ENCODE results near the gene CSNK1E.
"Not testable (repeated sequence)": the region's sequence is repeated elsewhere in the genome, so short reads cannot be mapped to it uniquely, and the experiment has no call there.

CSNK1E gene

GRCh38 chr22:38317122-38317994, at the start of gene CSNK1E:
Gene CSNK1E (minus strand): TSS chr22:38317433. CDS start chr22:38314157, 3,276 bp downstream.
- DNase-seq (ENCODE audit: low read depth in 2 of 2), result peak; percentile 22 to 50

- DNase-seq (ENCODE audit: low read depth in 2 of 2), result not testable (repeated sequence)
Observed at GRCh38 chr22:38365829-38366228, 48.6 kb upstream of the CSNK1E start.

GRCh38 chr22:38365174-38365573, 47.9 kb upstream of the CSNK1E start:
- DNase-seq (ENCODE audit: low read depth in 2 of 2), result not testable (repeated sequence)

GRCh38 chr22:38360560-38360959, 43.3 kb upstream of the CSNK1E start:
- DNase-seq (ENCODE audit: low read depth in 2 of 2), result not testable (repeated sequence)

DNA sequence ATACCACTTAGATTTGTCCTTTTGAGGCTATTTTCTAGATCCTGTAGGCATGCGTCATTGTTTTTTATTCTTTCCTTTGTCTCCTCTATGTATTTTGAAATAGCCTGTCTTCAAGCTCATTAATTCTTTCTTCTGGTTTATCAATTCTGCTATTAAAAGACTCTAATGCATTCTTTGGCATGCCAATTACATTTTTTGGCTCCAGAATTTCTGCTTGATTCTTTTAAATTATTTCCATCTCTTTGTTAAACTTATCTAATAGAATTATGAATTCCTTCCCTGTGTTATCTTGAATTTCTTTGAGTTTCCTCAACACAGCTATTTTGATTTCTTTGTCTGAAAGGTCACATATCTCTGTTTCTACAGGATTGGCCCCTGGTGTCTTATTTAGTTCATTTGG, 42.6 kb upstream of the CSNK1E start:
- DNase-seq (ENCODE audit: low read depth in 2 of 2), result not testable (repeated sequence)

GRCh38 chr22:38357971-38358370, 40.7 kb upstream of the CSNK1E start:
- not testable (repeated sequence) for DNase-seq (ENCODE audit: low read depth in 2 of 2)

DNA sequence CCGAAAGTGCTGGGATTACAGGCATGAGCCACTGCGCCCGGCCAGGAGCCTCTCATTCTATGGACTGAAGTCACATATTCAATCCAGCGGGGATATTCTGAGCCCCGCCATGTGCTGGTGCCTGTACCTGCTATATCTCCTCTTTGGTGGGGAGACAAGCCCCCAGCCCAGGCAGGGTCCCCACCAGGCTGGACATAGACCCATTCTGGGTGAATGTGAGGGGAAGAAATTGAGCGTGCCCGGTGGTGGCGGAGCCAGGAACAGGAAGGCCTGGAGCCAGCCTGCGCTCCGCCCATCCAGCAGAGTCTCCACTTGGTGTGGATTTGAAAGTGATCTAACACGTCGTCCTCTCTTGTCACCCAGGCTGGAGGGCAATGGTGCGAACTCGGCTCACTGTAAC, 38.0 kb upstream of the CSNK1E start:
- no peak for DNase-seq (ENCODE audit: low read depth in 2 of 2)

GRCh38 chr22:38353701-38354100, 36.5 kb upstream of the CSNK1E start:
- no peak for DNase-seq (ENCODE audit: low read depth in 2 of 2)

GRCh38 chr22:38353142-38353629, 36.0 kb upstream of the CSNK1E start:
- DNase-seq (ENCODE audit: low read depth in 2 of 2), result peak; percentile 25 to 67

GRCh38 chr22:38352436-38352835, 35.2 kb upstream of the CSNK1E start:
- DNase-seq (ENCODE audit: low read depth in 2 of 2), result no peak

DNA sequence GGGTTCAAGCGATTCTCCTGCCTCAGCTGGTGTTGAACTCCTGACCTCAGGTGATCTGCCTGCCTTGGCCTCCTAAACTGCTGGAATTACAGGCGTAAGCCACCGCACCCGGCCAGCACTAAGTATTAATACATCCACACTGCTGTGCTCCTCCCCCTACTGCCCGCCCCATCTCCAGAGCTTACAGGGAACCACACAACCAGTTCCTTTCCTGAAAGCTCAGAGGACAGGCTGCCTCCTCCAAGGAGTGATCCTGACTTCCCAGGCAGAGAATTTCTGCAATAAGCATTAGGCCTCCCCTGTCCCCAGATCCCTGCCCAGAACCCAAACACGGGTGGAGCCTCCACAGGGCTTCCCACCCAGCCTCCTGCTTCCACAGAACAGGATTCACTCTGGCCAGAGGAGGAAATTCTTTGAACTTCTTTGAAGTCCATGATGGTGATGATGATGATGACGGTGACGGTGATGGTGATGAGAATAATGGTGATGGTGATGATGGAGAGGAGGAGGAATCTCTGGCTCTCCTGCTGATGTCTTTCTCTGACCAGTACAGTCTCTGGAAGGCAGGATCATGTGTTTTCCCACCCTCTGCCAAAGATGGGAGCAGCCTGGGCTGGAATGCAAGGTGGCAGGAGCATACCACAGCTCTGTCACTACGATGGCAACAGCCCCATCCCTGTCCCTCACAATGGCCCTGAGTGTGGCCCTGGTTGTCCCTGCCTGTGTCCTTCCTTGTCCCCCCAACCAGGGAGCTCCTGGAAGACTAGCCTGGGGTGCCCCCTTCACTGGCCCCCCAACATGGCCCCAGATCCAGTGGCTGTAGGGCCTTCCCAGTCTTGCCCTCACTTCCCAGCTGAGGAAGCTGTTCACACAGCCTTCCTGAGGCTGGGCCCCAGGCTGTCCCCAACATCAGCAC, 33.5 kb upstream of the CSNK1E start:
- DNase-seq (ENCODE audit: low read depth in 2 of 2), result no peak

DNA sequence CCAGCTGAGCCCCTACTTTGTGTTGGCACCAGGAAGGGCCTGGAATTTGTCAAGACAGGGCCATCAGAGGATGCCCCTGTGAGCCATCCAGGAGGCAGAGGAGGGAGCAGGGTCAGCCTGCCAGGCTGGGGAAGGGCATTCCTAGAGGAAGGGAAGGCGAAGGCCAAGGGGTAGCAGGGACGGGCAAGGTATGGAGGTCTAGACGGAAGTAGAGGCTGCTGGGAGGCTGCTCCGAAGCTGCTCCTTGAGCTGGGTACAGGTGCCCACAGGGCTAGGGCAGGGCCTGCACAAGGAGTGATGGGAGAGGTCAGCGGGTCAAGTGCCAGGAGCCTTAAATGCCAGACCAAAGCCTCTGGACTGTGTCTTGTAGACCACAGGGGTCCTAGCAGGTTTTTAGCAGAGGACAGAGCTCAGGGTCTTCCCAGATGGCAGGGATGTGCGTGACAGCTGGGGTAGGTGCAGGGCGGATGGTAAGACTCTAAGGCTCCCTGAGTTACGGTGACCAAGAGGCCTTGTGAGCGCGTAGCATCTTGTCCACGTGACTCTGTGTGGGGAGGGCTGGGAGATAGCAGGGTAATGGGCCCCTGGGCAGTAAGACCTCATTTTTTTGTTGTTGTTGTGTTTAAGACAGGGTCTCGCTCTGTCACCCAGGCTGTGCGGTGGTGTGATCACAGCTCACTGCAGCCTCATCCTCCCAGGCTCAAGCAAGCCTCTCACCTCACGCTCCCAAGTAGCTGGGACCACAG, 31.7 kb upstream of the CSNK1E start:
- DNase-seq (ENCODE audit: low read depth in 2 of 2), result no peak

DNA sequence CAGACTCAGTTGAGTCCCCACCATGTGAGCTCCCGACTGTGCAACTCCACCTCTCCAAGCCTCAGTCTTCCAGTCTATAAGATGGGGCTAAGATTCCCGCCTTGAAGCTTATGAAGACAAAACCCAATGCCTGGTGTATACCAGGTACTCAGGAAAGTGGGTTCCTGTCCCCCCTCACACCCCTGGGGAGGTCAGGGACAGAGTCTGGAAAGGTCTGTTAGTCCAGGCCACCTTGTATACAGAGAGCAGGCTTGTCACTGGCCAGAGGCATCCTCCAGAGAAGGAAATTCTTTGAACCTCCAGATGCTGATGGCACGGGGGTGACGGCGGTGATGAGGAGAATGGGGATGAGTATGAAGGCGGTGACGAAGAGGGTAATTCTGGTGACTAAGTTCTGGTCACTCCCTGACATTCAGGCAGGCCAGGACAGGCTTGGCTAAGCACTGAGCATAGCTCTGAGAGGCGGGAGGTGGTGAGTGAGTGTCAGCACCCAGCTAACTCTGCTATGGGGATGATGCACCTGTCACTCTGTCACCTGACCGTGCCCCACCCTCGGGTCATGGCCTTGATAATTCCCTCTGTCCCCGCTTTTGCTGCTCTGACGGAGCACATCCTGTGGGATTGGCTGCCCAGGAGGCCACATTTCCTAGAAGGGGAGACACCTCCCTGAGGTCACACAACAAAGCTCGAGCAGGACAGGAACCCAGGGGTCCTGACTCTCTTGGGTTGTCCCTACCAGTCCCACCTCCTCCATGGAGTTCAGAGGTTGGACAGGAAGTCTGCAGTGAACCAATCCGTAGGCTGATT, 30.9 kb upstream of the CSNK1E start:
- no peak for DNase-seq (ENCODE audit: low read depth in 2 of 2)

- DNase-seq (ENCODE audit: low read depth in 2 of 2), result no peak
Observed at GRCh38 chr22:38347181-38347943, 30.1 kb upstream of the CSNK1E start.

DNA sequence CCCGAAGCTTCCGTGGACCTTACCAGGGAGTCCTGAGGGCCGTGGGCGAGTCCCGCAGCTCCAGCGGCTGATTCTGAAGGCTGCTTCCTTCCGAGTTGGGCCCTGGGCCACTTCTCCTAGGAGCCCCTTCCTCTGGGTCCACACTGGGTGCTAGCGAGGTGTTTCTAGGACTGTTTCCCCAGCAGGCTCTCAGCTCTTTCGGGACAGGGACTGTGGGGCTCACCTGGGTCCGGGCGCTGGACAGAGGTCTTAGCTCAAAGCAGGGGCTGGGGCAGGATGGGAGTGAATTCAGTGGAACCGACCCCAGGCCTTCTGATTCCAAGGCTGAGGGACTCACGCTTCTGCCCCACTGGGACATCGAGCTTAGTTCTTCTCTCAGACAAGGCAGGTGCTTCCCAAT, 29.3 kb upstream of the CSNK1E start:
- no peak for DNase-seq (ENCODE audit: low read depth in 2 of 2)

GRCh38 chr22:38345782-38346181, 28.5 kb upstream of the CSNK1E start:
- DNase-seq (ENCODE audit: low read depth in 2 of 2), result no peak

- not testable (repeated sequence) for DNase-seq (ENCODE audit: low read depth in 2 of 2)
Observed at GRCh38 chr22:38339893-38340292, 22.7 kb upstream of the CSNK1E start.

DNA sequence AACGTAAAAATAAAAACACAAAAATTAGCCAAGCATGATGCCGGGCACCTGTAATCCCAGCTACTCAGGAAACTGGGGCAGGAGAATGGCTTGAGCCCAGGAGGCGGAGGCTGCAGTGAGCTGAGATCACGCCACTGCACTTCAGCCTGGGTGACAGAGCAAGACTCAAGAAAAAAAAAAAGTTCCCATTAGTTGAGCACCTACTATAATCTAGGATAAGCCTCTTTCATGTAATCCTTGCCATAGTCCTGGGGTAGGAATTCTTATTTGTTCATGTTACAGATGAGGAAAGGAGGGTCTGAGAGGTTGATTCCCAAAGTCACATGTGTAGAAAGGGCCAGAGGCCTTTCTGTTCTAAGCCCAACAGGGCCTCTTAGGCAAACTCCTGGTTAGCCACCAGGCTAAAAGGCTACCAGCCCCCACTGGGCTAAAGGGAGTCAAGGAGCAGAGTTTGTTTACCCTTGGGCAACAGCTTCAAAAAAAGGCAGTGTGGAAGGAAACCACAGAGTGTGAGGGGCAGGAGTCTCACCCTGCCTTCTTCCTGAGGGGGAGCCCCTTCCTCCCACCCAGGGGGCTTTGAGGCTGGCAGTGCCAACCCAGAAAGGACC, 21.6 kb upstream of the CSNK1E start:
- no peak for DNase-seq (ENCODE audit: low read depth in 2 of 2)

GRCh38 chr22:38336699-38337098, 19.5 kb upstream of the CSNK1E start:
- DNase-seq (ENCODE audit: low read depth in 2 of 2), result no peak

- no peak for DNase-seq (ENCODE audit: low read depth in 2 of 2)
Observed at GRCh38 chr22:38335077-38335476, 17.8 kb upstream of the CSNK1E start.

Data from stimulated activated CD4-positive, alpha-beta T cell treated with anti-CD3 and anti-CD28 coated beads, Interleukin-1b, Interleukin-23, amount 100 ng/mL, for 1 hour (primary cell).